GM12878 (cell line): ENCODE data around the gene INO80C.

Experiments used
- BCLAF1 ChIP-seq: fragments of 450-650 bp; IDR thresholded peaks from 2 replicates; pipeline ENCODE4 v1.6.1; 2017; ENCODE audit warnings: antibody characterized with exemption, mild to moderate bottlenecking, moderate library complexity
- CHD2 ChIP-seq: IDR thresholded peaks from 2 replicates; pipeline ENCODE4 v1.6.1; 2011; ENCODE audit warnings: low read depth, low read length, improper control_type of control experiment, borderline replicate concordance
- CREB1 ChIP-seq: IDR thresholded peaks from 2 replicates; pipeline ENCODE4 v1.6.1; 2012; ENCODE audit warnings: low read depth, mild to moderate bottlenecking, inconsistent platforms
- CTCF ChIP-seq, 3 experiments: IDR thresholded peaks in 2 of 3; conservative IDR thresholded peaks in 1 of 3; 2 replicates each; pipeline ENCODE4 v1.5.1; 2011; ENCODE audit warnings: low read depth in 3 of 3, low read length in 3 of 3, mild to moderate bottlenecking in 3 of 3, control low read depth in 2 of 3, moderate library complexity in 2 of 3, inconsistent platforms in 1 of 3, mixed read lengths in 1 of 3; ENCODE audit not compliant: control insufficient read depth in 2 of 3, insufficient read depth in 1 of 3; ENCODE audit errors: extremely low read depth in 1 of 3
- HDAC6 ChIP-seq: fragments of 200-600 bp; sonication (generic); IDR thresholded peaks from one replicate; pipeline ENCODE4 v1.8.0; 2017; ENCODE audit warnings: antibody characterized with exemption; ENCODE audit not compliant: unreplicated experiment
- JUNB ChIP-seq: IDR thresholded peaks from 2 replicates; pipeline ENCODE4 v1.6.1; 2016; ENCODE audit warnings: antibody characterized with exemption, mild to moderate bottlenecking
- KLF5 ChIP-seq: fragments of 450-650 bp; IDR thresholded peaks from 2 replicates; pipeline ENCODE4 v1.6.1; 2014; ENCODE audit warnings: mild to moderate bottlenecking; ENCODE audit not compliant: partially characterized antibody
- POLR2AphosphoS5 ChIP-seq: IDR thresholded peaks from 2 replicates; pipeline ENCODE4 v1.6.1; 2011; ENCODE audit warnings: mild to moderate bottlenecking, low read length, inconsistent platforms
- SMAD5 ChIP-seq: IDR thresholded peaks from 2 replicates; pipeline ENCODE4 v1.6.1; 2016; ENCODE audit warnings: antibody characterized with exemption, low read depth
- SUPT20H ChIP-seq: IDR thresholded peaks from 2 replicates; pipeline ENCODE4 v1.6.1; 2011; ENCODE audit warnings: low read depth, mild to moderate bottlenecking, low read length, moderate library complexity, borderline replicate concordance; ENCODE audit not compliant: control insufficient read depth

GRCh38 chr18:35490894-35491699 is 6.7 kb downstream of the INO80C start:
- TF ChIP-seq BCLAF1 (no peak), CTCF (IDR thresholded peaks at IDR 0.05 in 2 of 3, conservative IDR thresholded peaks at IDR 0.05 in 1 of 3; ENCODE audit: control insufficient read depth in 2 of 3, extremely low read depth in 1 of 3, insufficient read depth in 1 of 3, low read depth in 3 of 3, low read length in 3 of 3) (no peak), SMAD5 (no peak), POLR2AphosphoS5 (no peak), SUPT20H (no peak), CHD2 (no peak), CREB1 (no peak), KLF5 (no peak), HDAC6 (no peak), JUNB (no peak)
